GM12878 (cell line): ENCODE measurements around the gene PI4KA. TPM values are rescaled to one million over a fixed set of nuclear protein-coding genes. Genes with fewer than 3 reads are reported as not detected.

Experiments used
- ATAC-seq: fragments of 200-7000 bp; cut with Tn5 transposase; 3 replicates; pipeline ENCODE4 v1.9.1; 2020; ENCODE audit warnings: mild to moderate bottlenecking, moderate library complexity
- BruUV-seq: library from RNA; stranded (reverse); fragments of 400-500 nt; replicated peaks from 2 replicates; lab custom pipeline; 2021; lab: Mats Ljungman, UMichigan
- CTCF ChIA-PET: fragments of 300-600 bp; sonication (Branson Sonifier 250); formaldehyde crosslinking; extraction: SDS; loops from one replicate; lab custom pipeline; 2021; ENCODE audit warnings: inconsistent platforms; lab: Yijun Ruan, JAX
- POLR2A ChIA-PET: fragments of 350-600 bp; formaldehyde crosslinking; extraction: SDS; loops from one replicate; lab custom pipeline; 2021; ENCODE audit warnings: inconsistent platforms; lab: Charles Lee
- RAD21 ChIA-PET: fragments of 300-600 bp; sonication (Branson Sonifier 250); formaldehyde crosslinking; loops from one replicate; lab custom pipeline; 2023; ENCODE audit warnings: antibody characterized with exemption; ENCODE audit not compliant: unreplicated experiment; lab: Charles Lee
- SMC1A ChIA-PET: fragments of 300-600 bp; sonication (Branson Sonifier 250); formaldehyde crosslinking; loops from one replicate; lab custom pipeline; 2023; ENCODE audit not compliant: unreplicated experiment, uncharacterized antibody; lab: Charles Lee
- DNase-seq: peaks from one replicate; pipeline ENCODE4 v3.0.0-alpha.2; 2011; ENCODE audit warnings: low read depth, low spot score
- FAIRE-seq: peaks from 3 replicates; lab custom pipeline; 2011; peaks lifted over from hg19 to GRCh38; lab: Jason Lieb, UNC
- H2AFZ ChIP-seq: 2 replicates; pipeline ENCODE4 v1.6.0; 2011; ENCODE audit warnings: low read depth, low read length, control low read depth; ENCODE audit not compliant: control insufficient read depth
- H3K27ac ChIP-seq: 2 replicates; pipeline ENCODE4 v1.5.1; 2011; ENCODE audit warnings: control low read depth; ENCODE audit not compliant: control insufficient read depth, insufficient read depth
- H3K27me3 ChIP-seq, 2 experiments: replicated peaks in 1 of 2; 2 replicates each; pipeline versions ENCODE4 v1.6.0 to v1.6.1; 2011; ENCODE audit warnings: low read length in 1 of 2; ENCODE audit not compliant: control insufficient read depth in 2 of 2, insufficient read depth in 2 of 2
- H3K36me3 ChIP-seq, 2 experiments: 2 replicates each; pipeline ENCODE4 v1.5.1; 2011; ENCODE audit warnings: low read length in 1 of 2; ENCODE audit not compliant: control insufficient read depth in 2 of 2, insufficient read depth in 2 of 2
- H3K4me1 ChIP-seq: 2 replicates; pipeline ENCODE4 v1.6.1; 2011; ENCODE audit warnings: mild to moderate bottlenecking, low read length, moderate library complexity, mixed read lengths; ENCODE audit not compliant: control insufficient read depth, insufficient read depth
- H3K4me2 ChIP-seq: 2 replicates; pipeline ENCODE4 v1.6.0; 2011; ENCODE audit warnings: control low read depth; ENCODE audit not compliant: control insufficient read depth, insufficient read depth
- H3K4me3 ChIP-seq: fragments of 200-600 bp; sonication (generic); 2 replicates; pipeline ENCODE4 v1.5.1; 2016
- H3K79me2 ChIP-seq: 2 replicates; pipeline ENCODE4 v1.6.0; 2011; ENCODE audit warnings: low read length; ENCODE audit not compliant: control insufficient read depth, insufficient read depth
- H3K9ac ChIP-seq: 2 replicates; pipeline ENCODE4 v1.8.0; 2011; ENCODE audit warnings: low read length, control low read depth, mixed read lengths; ENCODE audit not compliant: control insufficient read depth, insufficient read depth
- H3K9me3 ChIP-seq: replicated peaks from 3 replicates; pipeline ENCODE4 v1.5.1; 2011; ENCODE audit warnings: mild to moderate bottlenecking, low read length; ENCODE audit not compliant: control insufficient read depth, insufficient read depth
- H4K20me1 ChIP-seq: 2 replicates; pipeline ENCODE4 v1.6.0; 2011; ENCODE audit not compliant: control insufficient read depth, insufficient read depth
- CREB1 ChIP-seq: IDR thresholded peaks from 2 replicates; pipeline ENCODE4 v1.6.1; 2012; ENCODE audit warnings: low read depth, mild to moderate bottlenecking, inconsistent platforms
- CREM ChIP-seq: IDR thresholded peaks from 2 replicates; pipeline ENCODE4 v1.6.1; 2014; ENCODE audit warnings: antibody characterized with exemption, low read depth
- DPF2 ChIP-seq: fragments of 450-650 bp; IDR thresholded peaks from 2 replicates; pipeline ENCODE4 v1.6.1; 2017; ENCODE audit warnings: mild to moderate bottlenecking
- FOXK2 ChIP-seq: fragments of 450-650 bp; IDR thresholded peaks from 2 replicates; pipeline ENCODE4 v1.6.1; 2017; ENCODE audit warnings: mild to moderate bottlenecking, moderate library complexity
- HDAC6 ChIP-seq: fragments of 200-600 bp; sonication (generic); IDR thresholded peaks from one replicate; pipeline ENCODE4 v1.8.0; 2017; ENCODE audit warnings: antibody characterized with exemption; ENCODE audit not compliant: unreplicated experiment
- KAT2A ChIP-seq: conservative IDR thresholded peaks from 2 replicates; pipeline ENCODE4 v1.6.1; 2011; ENCODE audit warnings: low read depth, low read length; ENCODE audit not compliant: control insufficient read depth
- NR2C1 ChIP-seq: fragments of 450-650 bp; IDR thresholded peaks from 2 replicates; pipeline ENCODE4 v1.6.1; 2017; ENCODE audit warnings: antibody characterized with exemption, mild to moderate bottlenecking, moderate library complexity
- NR2F1 ChIP-seq: fragments of 450-650 bp; conservative IDR thresholded peaks from 2 replicates; pipeline ENCODE4 v1.6.1; 2017; ENCODE audit warnings: mild to moderate bottlenecking
- PAX5 ChIP-seq: IDR thresholded peaks from 2 replicates; pipeline ENCODE4 v1.6.1; 2011; ENCODE audit warnings: low read depth, low read length, borderline replicate concordance
- POLR2A ChIP-seq: IDR thresholded peaks from 2 replicates; pipeline ENCODE4 v1.6.1; 2011; ENCODE audit warnings: low read depth, mild to moderate bottlenecking, low read length
- RB1 ChIP-seq: fragments of 450-650 bp; formaldehyde crosslinking; IDR thresholded peaks from 2 replicates; pipeline ENCODE4 v1.6.1; 2017; ENCODE audit warnings: mild to moderate bottlenecking, borderline replicate concordance
- SKIL ChIP-seq: fragments of 450-650 bp; IDR thresholded peaks from 2 replicates; pipeline ENCODE4 v1.6.1; 2017; ENCODE audit warnings: mild to moderate bottlenecking, low read depth, inconsistent platforms; ENCODE audit not compliant: poor library complexity, severe bottlenecking
- SREBF1 ChIP-seq: IDR thresholded peaks from 2 replicates; pipeline ENCODE4 v1.6.1; 2012; ENCODE audit warnings: mild to moderate bottlenecking, low read length
- ZBED1 ChIP-seq: IDR thresholded peaks from 2 replicates; pipeline ENCODE4 v1.6.1; 2016; ENCODE audit warnings: borderline replicate concordance
- ZBTB40 ChIP-seq: fragments of 450-650 bp; IDR thresholded peaks from 2 replicates; pipeline ENCODE4 v1.6.1; 2016; ENCODE audit warnings: mild to moderate bottlenecking, moderate library complexity, borderline replicate concordance
- ZNF274 ChIP-seq: IDR thresholded peaks from one replicate; pipeline ENCODE4 v1.8.0; 2011; ENCODE audit not compliant: insufficient read length, insufficient read depth
- ZNF384 ChIP-seq: IDR thresholded peaks from 2 replicates; pipeline ENCODE4 v1.6.1; 2012; ENCODE audit warnings: low read depth, mild to moderate bottlenecking, low read length, improper control_type of control experiment, borderline replicate concordance
- WGBS: methylation state at CpG from one replicate; pipeline ENCODE4 v1.1.6; 2016; ENCODE audit warnings: low lambda C conversion rate; ENCODE audit not compliant: insufficient replicate concordance, insufficient coverage; ENCODE audit errors: missing lambda C conversion rate; 5-methylcytosine and 5-hydroxymethylcytosine counted together
- in situ Hi-C: fragments of 300-500 bp; cut with MboI; formaldehyde crosslinking; loops from 9 replicates; pipeline ENCODE4 v1.14.3; 2018; ENCODE audit warnings: mixed read lengths
- intact Hi-C: fragments of 100-400 bp; cut with micrococcal nuclease; formaldehyde crosslinking; loops from one replicate; pipeline ENCODE4 v1.14.2; 2022; ENCODE audit not compliant: unreplicated experiment
- polyA plus RNA-seq, 11 experiments: library from polyadenylated mRNA; depleted of rRNA in 4 of 11; unstranded in 6 of 11; stranded (reverse) in 5 of 11; fragments of >200 nt; fragmentation: Nextera tagmentation in 4 of 11; fragmentation: Illumina TruSeq in 1 of 11; extraction: Ambion mirVana in 4 of 11; extraction: Trizol in 1 of 11; gene quantifications; 1 replicate in 1 of 11; 2 replicates in 10 of 11; pipeline versions ENCODE4 v1.2.1 to v1.2.3, GENCODE V29; 2011 to 2016; ENCODE audit warnings: inconsistent platforms in 2 of 11, missing spikeins in 2 of 11, low read depth in 1 of 11
- total RNA-seq, 4 experiments: library from RNA; depleted of rRNA in 3 of 4; stranded (reverse); fragments of >200 nt in 3 of 4; fragmentation: Illumina TruSeq in 1 of 4; extraction: Trizol in 1 of 4; gene quantifications; 2 replicates each; pipeline versions ENCODE4 v1.2.1 to v1.2.3, GENCODE V29; 2013 to 2021

PI4KA gene
- total and polyA plus RNA-seq, 10 of the 15 experiments (the other 5 are each of a cell fraction or from before 2014, with no cell fraction given) = 4.2 to 78.4 (median 42.1) TPM

GRCh38 chr22:20863366-20863765 lies 4.8 kb upstream of the PI4KA start:
- no peak overlapping the region for H3K4me2 ChIP-seq
- ChIA-PET CTCF (no interaction called here), SMC1A (interaction anchor here (0.9 to 1.4 kb wide), 2 partner anchors 10 to 19 kb away, joined by 3 read pairs; no protein-coding TSS in a partner anchor), RAD21 (no interaction called here), POLR2A (no interaction called here)
- ATAC-seq = no peak
- H3K9me3 ChIP-seq = no peaks in the 10 kb centered on the region
- no peak for DNase-seq
- H3K27ac ChIP-seq = no peak overlapping the region
- H3K9ac ChIP-seq = no peak overlapping the region
- TF ChIP-seq RB1 (no peak), SKIL (no peak), FOXK2 (no peak), CREM (no peak), PAX5 (no peak), SREBF1 (no peak), DPF2 (no peak), NR2C1 (no peak), HDAC6 (no peak), KAT2A (no peak), POLR2A (no peak), ZBTB40 (no peak), CREB1 (no peak), ZNF384 (no peak), ZNF274 (no peak), ZBED1 (no peak), NR2F1 (no peak)
- TF ChIP-seq, all 136 proteins: peak for 0
- Histone ChIP-seq H3K27me3 (no peaks in the 10 kb centered on the region), H3K36me3 (peaks cover 0 to 6% of the 10 kb centered on the region in 2 experiments; a peak in 2 of 4 replicates), H2AFZ (no peak overlapping the region), H3K4me1 (no peaks in the 10 kb centered on the region; the same call in 1 of the 2 replicates), H3K79me2 (peaks cover 12% of the 10 kb centered on the region), H3K4me3 (no peak overlapping the region), H4K20me1 (no peaks in the 10 kb centered on the region)
- in situ Hi-C loops = loop anchor here (10.0 kb wide), 1 partner anchor 51 kb away; the partner anchor contains the start of gene CRKL
- BruUV-seq = no TSS peak
- intact Hi-C loops = no loop called here
- no peak for FAIRE-seq
- WGBS = 98% methylated on average over 4 of the region's 4 CpGs
